ENCODE measurements around the gene AMPD2. TPM values are rescaled to one million over a fixed set of nuclear protein-coding genes. Genes with fewer than 3 reads are reported as not detected.

AMPD2 gene
- total RNA-seq, 1 donor from 2014 or later, result 91.6 TPM

DNA sequence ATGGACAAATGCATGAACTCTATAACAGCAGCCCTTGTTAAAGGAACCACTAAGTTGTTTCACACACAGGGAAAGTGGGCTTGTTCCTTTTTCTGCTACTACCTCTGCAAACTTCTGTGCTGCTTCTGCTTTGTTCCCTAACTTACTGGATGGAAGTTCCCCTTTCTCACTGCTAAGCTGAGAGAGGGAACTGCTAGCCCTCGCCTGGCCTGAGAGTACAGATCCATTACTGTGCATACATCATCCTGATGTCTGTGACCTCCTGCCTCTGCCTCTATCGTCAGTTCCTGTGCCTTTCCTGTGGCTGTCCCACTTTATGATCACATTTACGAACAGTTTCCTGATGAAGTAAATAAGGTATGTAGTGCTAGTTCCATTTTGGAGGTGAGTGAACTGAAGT, 3.8 kb upstream of the AMPD2 start:
- Mint-ChIP-seq H3K4me3 (ENCODE audit: low read depth) (no peak overlapping the region), H3K27ac (no peak overlapping the region)

DNA sequence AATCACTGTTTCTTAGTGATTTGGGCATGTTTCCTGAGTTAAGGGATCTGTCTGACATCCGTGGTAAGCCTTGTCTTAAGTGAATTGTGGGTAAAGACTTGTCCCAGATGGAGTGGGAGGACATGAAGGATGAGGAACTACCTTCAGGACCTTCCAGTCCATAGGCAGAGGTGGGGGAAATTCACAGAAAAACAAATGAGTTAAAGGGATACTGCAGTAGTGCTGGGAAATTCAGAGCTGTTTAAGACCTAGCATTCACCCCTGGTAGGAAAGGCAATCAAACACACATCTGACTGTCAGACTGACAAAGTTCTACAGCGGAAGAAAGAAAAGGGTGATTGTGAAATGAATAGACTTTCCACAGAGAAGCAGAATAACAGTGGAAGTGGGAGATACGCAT, 3.2 kb upstream of the AMPD2 start:
- peaks cover 33% of the 10 kb centered on the region for H3K4me1 Mint-ChIP-seq (ENCODE audit: low read depth)
- H3K9me3 Mint-ChIP-seq (ENCODE audit: low read depth), result no peaks in the 10 kb centered on the region
- TF ChIP-seq, protein P1, sequence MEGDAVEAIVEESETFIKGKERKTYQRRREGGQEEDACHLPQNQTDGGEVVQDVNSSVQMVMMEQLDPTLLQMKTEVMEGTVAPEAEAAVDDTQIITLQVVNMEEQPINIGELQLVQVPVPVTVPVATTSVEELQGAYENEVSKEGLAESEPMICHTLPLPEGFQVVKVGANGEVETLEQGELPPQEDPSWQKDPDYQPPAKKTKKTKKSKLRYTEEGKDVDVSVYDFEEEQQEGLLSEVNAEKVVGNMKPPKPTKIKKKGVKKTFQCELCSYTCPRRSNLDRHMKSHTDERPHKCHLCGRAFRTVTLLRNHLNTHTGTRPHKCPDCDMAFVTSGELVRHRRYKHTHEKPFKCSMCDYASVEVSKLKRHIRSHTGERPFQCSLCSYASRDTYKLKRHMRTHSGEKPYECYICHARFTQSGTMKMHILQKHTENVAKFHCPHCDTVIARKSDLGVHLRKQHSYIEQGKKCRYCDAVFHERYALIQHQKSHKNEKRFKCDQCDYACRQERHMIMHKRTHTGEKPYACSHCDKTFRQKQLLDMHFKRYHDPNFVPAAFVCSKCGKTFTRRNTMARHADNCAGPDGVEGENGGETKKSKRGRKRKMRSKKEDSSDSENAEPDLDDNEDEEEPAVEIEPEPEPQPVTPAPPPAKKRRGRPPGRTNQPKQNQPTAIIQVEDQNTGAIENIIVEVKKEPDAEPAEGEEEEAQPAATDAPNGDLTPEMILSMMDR (IDR thresholded peaks at IDR 0.05; ENCODE audit: unreplicated experiment), result no peak
- H3K4me3 Mint-ChIP-seq (ENCODE audit: low read depth), result no peak overlapping the region
- DNase-seq (ENCODE audit: low spot score, unreplicated experiment), result no peak
- H3K27ac Mint-ChIP-seq, result no peak overlapping the region
- H3K27me3 Mint-ChIP-seq, result peaks cover 6% of the 10 kb centered on the region
- no peaks in the 10 kb centered on the region for H3K36me3 Mint-ChIP-seq (ENCODE audit: insufficient read depth)

More for the DNA sequence above, 3.8 kb upstream of the AMPD2 start:
- peaks cover 6% of the 10 kb centered on the region for H3K27me3 Mint-ChIP-seq
- TF ChIP-seq, protein P1 (IDR thresholded peaks at IDR 0.05; ENCODE audit: unreplicated experiment), result no peak
- peaks cover 33% of the 10 kb centered on the region for H3K4me1 Mint-ChIP-seq (ENCODE audit: low read depth)
- H3K9me3 Mint-ChIP-seq (ENCODE audit: low read depth), result no peaks in the 10 kb centered on the region
- no peaks in the 10 kb centered on the region for H3K36me3 Mint-ChIP-seq (ENCODE audit: insufficient read depth)
- no peak for DNase-seq (ENCODE audit: low spot score, unreplicated experiment)

DNA sequence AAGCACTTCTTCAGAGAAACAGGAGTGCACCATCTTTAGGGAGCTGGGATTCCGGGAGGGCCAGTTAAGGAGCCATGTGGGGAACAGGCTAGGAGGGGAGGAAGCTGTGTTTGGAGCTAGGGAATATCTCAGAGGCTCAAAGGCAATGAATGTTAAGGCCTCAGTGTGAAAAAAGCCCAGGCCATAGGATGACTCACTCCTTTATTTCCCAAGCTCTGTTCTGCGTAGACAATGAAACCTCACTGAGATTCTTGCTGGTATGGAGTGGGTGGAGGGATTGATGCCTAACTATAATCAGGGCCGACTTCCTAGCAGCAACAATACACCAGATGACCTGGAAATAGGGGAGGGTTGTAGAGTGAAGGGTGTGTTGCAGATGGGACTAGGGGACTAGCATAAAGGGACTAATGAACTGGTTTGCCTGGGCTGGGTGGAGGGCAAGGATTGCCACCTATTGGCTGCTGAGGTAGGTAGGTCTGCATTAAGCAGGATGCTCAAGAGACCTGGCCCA, 2.3 kb upstream of the AMPD2 start:
- no peak overlapping the region for H3K4me3 Mint-ChIP-seq (ENCODE audit: low read depth)
- DNase-seq (ENCODE audit: low spot score, unreplicated experiment), result no peak
- TF ChIP-seq, protein P1 (IDR thresholded peaks at IDR 0.05; ENCODE audit: unreplicated experiment), result no peak
- H3K36me3 Mint-ChIP-seq (ENCODE audit: insufficient read depth), result no peaks in the 10 kb centered on the region
- peak overlapping the region; percentile 67 for H3K27ac Mint-ChIP-seq
- peaks cover 36% of the 10 kb centered on the region for H3K4me1 Mint-ChIP-seq (ENCODE audit: low read depth)
- no peaks in the 10 kb centered on the region for H3K9me3 Mint-ChIP-seq (ENCODE audit: low read depth)
- peaks cover 6% of the 10 kb centered on the region for H3K27me3 Mint-ChIP-seq

DNA sequence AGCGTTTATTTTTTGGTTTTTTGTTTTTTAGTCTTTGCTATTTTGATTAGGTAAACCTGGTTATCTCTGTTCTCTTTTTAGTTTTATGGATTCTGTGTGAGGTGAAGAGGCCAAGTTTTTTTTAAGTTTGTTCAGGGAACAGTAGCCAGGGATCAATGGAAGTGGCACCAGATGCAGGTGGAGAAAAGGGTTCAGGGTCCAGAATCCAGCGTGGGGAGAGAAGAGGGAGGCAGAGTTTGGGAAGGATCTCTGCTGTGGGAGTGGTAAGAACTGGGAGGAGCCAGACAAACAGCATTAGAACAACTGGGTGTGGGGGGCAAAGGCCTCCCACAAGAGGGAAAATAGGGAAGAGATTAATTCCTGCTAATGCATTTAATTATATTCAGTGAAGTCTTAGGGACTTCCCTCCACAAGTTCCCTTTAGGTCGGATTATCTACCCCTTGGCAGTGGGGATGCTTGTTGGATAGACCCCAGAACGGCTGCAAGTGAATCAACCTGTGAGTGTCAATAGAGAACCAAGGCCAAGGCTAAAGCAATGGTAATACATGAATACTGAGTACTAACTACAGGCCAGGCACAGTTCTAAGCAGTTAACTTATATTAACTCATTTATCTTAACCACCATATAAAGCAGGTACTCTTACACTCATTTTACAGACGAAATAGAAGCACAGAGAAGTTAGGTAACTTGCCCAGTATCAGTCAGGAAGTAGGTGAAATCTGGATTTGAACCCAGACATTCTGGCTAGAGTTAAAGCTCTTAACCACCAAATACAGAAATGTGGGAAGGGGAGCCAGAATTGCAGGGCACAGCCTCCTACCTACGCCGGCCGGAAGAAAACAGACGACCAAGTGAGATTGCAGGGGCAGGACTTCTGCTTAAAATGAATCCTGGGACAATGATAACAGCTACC, 719 bp upstream of the AMPD2 start:
- DNase-seq (ENCODE audit: low spot score, unreplicated experiment), result no peak
- peak overlapping the region; percentile 94 for H3K27ac Mint-ChIP-seq
- H3K9me3 Mint-ChIP-seq (ENCODE audit: low read depth), result no peaks in the 10 kb centered on the region
- peak overlapping the region; percentile 95 for H3K4me3 Mint-ChIP-seq (ENCODE audit: low read depth)
- peaks cover 36% of the 10 kb centered on the region for H3K4me1 Mint-ChIP-seq (ENCODE audit: low read depth)
- H3K36me3 Mint-ChIP-seq (ENCODE audit: insufficient read depth), result no peaks in the 10 kb centered on the region
- peaks cover 6% of the 10 kb centered on the region for H3K27me3 Mint-ChIP-seq
- TF ChIP-seq, protein P1 (IDR thresholded peaks at IDR 0.05; ENCODE audit: unreplicated experiment), result no peak

DNA sequence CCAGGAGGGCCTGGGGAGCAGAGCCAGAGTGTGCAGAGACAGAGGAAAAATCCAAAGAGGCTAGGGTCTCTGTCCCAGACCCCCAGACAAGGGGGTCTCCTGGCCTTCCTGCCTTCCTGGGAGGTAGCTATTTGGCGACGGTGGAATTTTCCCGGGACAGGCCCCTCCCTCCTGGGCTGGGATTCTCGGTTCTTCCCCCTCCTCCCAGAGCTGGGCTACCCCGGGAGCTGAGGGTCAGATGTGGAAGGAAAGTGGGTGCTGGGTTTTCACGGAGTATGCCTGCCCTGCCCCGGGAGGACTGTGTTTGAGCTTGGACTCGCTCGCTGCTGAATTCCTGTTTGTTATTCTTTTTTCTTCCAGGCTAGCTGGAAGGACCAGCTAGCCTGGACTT, 759 bp downstream of the AMPD2 start:
- no peaks in the 10 kb centered on the region for H3K36me3 Mint-ChIP-seq (ENCODE audit: insufficient read depth)
- H3K4me3 Mint-ChIP-seq (ENCODE audit: low read depth), result peak overlapping the region; percentile 95
- TF ChIP-seq, protein P1 (IDR thresholded peaks at IDR 0.05; ENCODE audit: unreplicated experiment), result no peak
- H3K4me1 Mint-ChIP-seq (ENCODE audit: low read depth), result peaks cover 36% of the 10 kb centered on the region
- H3K9me3 Mint-ChIP-seq (ENCODE audit: low read depth), result no peaks in the 10 kb centered on the region
- peak overlapping the region; percentile 94 for H3K27ac Mint-ChIP-seq
- peaks cover 6% of the 10 kb centered on the region for H3K27me3 Mint-ChIP-seq
- no peak for DNase-seq (ENCODE audit: low spot score, unreplicated experiment)
